ENCODE measurements around the gene ABI3BP.

DNA sequence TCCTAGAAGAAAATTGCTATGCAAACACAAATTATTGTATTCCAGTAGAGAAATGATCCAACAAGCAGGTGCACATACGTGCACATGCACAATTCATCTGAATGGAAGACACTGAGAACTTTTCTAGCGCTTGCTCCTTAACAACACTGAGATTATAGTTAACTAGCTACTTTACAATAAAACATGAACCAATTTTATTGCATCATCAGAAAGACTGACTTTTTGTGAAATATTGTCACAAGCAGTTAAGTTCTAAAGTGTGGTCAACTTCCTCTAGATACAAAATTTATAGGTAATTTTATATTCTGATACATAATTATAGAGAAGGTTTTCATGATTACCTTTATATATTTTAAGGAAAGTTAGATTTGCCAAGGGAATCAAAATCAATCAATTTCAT lies 135.4 kb downstream of the ABI3BP start:
- TF ChIP-seq POLR2A (IDR thresholded peaks at IDR 0.05): no peak
- TF ChIP-seq, protein P1, sequence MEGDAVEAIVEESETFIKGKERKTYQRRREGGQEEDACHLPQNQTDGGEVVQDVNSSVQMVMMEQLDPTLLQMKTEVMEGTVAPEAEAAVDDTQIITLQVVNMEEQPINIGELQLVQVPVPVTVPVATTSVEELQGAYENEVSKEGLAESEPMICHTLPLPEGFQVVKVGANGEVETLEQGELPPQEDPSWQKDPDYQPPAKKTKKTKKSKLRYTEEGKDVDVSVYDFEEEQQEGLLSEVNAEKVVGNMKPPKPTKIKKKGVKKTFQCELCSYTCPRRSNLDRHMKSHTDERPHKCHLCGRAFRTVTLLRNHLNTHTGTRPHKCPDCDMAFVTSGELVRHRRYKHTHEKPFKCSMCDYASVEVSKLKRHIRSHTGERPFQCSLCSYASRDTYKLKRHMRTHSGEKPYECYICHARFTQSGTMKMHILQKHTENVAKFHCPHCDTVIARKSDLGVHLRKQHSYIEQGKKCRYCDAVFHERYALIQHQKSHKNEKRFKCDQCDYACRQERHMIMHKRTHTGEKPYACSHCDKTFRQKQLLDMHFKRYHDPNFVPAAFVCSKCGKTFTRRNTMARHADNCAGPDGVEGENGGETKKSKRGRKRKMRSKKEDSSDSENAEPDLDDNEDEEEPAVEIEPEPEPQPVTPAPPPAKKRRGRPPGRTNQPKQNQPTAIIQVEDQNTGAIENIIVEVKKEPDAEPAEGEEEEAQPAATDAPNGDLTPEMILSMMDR (IDR thresholded peaks at IDR 0.05): no peak

Data from upper lobe of left lung (tissue), 4 donors.